ENCODE data around the gene PSRC1.

PSRC1 gene

DNA sequence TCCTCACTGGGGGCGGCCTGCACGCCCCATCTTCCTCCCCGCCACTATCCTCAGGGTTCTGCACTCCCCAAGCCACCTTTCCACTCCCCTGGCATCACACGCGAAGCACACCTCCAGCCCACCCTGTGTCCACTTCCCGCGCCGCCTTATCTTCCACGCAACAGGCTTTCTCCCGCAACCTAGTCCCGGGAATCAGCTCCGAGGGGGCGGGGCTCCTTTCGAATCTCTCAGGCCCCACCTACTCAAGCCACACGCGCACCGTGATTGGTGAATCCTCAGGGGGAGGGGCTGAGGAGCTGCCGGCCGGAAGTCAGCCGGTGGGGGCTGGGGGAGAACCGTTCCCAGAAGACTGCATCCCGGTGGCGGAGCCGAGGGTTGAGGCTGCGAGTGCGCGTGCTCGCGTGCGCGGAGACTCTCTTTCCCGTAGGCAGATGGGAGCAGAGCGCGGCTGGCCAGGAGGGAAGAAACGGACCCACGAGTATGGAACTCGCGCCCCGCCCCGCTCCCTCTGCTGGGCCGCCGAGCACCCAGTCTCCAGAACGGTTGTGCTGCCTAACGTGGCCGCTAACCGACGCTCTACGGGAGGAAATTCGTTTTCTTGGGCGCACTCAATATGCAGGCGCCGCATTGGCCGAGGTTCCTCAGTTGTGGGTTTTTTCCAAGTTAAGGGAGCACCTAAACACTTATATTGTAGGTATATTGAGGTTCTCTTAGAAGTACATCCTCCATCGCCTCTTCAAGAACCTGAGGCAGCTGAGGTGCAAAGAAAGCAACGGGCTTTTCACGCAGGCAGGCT lies at the start of gene PSRC1:
Gene PSRC1 (minus strand): TSS at position 194 of the 796 bp plus-strand sequence.
- DNase-seq, result peak; percentile 95

DNA sequence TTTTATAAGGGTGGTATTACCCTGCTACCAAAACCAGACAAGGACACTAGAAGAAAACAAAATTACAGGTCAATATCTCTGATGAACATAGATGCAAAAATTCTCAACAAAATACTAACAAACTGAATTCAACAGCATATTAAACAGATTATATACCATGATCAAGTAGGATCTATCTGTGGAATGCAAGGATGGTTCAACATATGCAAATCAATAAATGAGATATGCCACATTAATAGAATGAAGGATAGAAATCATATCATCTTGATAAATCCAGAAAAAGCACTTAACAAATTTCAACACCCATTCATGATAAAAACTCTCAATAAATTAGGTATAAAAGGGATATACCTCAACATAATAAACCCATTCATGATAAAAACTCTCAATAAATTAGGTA lies 48.2 kb upstream of the PSRC1 start:
- DNase-seq, result no peak

DNA sequence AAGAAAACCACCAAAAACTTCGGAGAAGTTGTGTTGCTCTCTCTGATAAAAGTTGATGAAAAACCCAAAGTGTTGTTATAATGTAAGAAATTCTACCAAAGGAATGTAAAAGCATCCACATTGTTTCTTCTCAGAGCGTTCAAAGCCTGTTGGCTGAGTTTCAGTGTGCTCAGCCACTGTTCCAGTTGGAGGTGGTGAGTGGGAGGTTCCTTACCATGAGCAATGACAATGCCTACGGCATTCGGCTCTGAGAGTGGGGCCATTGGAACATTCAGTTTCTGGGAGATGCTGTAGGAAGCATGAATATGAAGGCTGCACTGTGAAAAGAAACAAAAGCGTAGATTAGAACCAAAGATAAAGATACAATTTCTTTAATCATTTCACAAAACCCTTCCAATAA lies 44.3 kb upstream of the PSRC1 start:
- no peak for DNase-seq

DNA sequence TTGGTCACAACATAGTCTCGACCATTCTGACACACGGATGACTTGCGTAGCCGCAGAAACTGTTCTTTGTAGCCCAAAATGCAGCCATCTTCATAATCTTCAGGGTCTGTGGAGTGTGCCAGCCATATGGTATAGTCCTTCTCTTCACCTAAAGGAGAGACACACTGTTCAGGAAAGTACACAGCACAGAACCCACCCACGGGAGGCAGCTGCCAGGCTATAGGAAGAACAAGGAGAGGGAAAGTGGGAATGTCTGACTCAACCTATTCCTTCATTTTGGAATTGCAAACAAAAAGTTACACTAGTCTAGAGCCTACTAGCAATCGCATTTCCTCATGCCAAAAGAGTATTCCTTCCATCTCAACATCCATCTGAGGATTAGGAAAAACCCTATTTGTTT lies 40.0 kb upstream of the PSRC1 start:
- DNase-seq, result no peak

DNA sequence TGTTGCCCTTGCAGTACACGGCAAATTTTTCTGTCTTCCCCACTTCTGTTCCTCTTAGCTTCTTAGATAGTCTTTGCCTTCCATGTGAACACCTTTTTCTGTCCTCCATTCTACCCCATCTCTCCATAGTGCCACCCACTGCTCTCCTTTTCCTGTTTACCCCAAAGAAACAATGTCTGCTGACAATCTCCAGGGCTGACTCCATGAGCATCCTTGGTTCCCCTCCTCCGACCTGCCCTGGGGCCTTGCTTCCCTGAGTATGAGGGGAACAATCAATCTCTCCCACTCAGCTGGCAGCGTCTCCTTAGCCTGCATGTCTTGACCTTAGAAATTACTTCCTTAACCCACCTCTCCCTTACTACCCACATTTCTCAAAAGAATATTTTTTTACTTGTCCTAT lies 36.2 kb upstream of the PSRC1 start:
- DNase-seq, result no peak

DNA sequence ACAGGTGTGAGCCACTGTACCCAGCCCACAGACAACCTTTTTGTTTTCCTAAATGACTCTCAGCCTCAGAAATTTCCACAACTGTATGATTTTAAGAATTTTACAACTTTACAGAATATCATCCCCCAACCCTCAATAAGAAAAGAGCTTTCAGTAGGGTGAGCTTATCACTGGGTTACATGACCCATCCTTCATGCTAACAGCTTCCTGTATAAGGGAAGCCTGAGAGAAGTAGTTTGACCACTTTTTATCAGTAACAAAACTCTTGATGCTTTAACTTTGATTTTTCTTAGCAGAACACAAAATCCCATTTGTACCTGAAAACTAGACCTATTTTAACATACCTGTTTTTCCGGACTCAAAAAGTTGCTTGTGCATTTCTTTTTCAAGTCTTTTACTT lies 33.6 kb upstream of the PSRC1 start:
- no peak for DNase-seq

DNA sequence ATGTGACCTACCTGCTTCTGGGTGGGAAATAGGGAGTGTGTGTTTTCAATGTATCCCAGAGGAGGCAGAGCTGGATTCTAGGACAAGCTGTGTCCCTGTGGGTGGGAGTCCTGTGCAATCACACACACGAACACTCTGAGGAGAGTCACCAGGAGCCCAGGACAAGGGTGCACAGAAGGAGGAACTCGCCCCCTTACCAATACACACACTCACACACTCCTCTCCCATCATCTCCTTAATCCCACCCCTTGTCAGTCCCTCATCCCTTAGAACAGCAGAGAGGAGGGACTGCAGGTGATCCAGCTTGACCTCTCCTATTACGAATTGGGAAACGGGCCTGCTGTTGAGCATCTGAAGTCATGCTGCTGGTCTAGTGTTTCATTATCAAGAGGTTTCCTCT lies 32.3 kb upstream of the PSRC1 start:
- no peak for DNase-seq

DNA sequence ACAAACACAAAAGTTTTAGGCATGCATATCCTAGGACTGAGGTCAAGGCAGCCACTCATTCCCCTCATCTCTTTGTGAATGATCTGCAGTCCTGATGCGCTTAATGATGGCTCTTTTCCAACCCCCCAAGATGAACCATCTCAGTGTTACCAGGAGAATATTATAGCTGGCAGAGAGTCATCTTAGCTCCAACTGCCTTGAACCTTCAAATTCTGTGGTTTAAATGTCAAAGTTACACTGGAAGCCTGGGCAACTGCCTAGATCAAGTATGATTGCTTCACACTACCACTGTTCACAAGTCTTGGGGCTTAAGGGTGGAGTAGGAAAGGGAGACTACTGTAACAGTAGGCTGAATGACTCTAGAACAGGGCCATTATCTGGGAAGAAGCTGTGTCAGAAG lies 31.9 kb upstream of the PSRC1 start:
- DNase-seq, result no peak

DNA sequence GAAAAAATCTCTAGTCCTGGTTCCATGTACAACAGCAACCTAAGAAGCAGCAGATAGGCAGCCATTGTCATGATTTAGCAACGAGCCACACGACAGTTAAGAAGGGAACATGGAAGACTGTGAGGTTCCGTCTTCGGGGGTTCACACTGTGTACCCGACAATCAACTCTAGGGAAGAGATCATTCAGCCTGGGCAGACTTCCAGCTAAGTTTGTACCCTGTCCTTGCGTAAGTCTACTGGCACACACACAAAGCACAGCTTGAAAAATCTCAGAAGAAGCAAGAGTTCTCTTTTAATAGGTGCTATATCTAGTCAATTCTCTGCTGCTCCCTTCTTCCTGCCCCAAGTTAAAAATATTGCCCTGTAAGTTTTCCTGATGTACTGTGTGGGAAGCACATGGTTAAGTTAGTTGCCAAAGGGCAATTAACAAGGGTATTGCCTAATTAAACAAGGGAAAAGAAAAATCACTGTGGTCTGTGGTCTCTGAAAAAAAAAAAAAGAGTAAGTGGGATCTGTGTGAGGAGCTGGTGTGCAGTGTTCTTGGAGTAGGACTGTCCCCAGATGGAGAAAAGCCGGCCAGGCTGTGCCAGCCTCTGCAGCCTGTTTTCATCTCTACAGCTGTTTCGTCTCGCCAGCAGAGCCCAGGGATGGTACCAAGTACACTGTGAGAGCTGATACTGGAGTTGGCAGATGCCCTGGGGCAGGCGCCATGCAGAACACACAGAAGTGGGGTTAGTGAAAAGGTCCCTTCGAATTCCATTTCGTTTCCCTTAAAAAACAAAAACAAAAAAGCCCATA lies 30.2 kb upstream of the PSRC1 start:
- no peak for DNase-seq

DNA sequence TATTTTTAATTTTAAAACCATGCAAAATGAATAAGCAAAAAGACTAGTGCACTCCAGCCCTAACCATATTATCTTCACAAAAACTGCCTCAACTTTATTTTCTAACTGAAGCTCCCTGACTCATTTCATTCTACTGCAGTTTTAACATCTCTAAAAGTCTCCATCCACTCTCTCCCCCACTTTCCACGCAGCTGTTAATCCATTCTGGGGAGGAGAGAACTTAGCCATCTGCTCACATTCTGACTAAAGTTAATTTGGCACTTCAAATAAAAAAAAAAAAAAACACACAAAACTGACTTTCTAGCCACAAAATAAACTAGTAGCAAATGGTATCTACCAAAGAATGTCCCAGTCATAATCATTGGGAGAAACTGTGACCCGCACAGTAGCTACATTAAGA lies 29.3 kb upstream of the PSRC1 start:
- no peak for DNase-seq

DNA sequence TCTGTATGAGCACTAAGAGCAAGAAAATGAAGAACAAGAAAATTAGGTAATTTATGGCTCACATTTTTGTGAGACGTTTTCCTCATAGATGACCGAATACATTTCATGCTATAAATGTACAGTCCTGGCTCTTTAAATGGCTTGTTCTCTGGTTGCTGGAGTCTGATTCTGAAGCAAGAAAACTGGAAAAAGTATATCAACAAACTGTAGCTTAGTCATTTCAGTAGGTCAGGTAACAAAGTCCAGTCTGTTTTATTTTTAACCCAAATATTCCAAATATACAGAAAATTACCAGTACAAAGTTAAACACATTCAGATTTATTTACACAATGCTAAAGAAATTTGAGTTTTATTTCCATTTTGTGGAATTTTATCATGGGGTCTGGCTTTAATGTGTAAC lies 26.4 kb upstream of the PSRC1 start:
- no peak for DNase-seq

DNA sequence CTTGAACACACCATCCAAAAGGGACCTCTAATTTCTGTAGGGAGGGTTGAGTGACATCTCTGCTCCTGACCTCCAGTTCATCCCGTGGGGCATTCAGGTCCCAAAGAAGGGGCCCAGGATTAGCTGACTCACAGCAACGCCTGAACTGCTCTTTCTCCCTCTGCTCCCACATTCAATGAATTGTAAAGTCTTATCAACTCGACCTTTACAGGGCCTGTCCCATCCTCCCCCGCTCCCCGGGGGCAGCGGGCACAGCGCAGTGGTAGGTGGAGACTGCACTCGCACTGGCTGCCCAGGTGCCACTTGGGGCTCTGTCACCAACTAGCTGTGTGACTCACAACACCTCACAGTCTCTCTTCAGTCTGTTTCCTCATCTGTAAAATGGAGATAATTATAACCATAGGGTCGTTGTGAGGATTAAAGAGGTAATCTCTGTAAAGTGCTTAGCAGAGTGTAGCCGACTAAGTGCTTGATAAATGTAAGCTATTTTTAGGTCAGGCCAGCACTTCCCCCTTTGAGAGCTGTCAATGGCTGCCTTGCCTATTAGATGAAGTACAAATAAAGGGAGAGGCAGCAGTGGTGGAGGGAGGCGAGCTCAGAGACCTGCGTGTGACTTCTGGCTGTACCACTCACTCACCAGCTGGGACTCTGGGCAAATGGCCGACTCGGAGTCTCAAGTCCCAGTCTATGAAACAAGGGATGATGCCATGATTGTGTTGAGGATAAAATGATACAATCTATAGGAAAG lies 24.5 kb upstream of the PSRC1 start:
- peak; percentile 79 for DNase-seq

DNA sequence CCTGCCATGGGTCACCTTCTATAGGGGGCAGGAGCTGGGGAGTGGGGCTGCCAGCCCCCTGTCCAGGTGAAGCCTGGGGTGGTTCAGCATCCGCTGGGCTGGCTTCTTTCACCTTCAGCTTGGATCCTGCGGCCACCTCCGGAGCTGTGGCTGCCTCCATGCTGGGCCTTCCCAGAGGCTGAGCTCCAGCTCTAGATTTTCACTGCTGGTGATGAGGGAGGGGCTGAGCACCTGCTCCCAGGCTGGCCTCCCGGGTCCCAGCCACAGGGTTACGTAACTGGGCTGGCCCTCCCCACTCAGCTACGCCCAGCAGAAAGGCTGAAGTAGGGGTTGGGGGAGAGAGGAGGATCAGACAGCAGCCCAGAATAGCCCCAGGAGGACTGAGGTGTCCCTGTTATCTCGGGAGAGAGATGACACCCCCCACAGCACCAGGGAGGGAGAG lies 23.9 kb upstream of the PSRC1 start, which contains the start of gene MYBPHL:
Gene MYBPHL (minus strand): TSS at position 180 of the 442 bp plus-strand sequence. CDS start 20 bp downstream, at position 160.
- DNase-seq, result peak; percentile 79

DNA sequence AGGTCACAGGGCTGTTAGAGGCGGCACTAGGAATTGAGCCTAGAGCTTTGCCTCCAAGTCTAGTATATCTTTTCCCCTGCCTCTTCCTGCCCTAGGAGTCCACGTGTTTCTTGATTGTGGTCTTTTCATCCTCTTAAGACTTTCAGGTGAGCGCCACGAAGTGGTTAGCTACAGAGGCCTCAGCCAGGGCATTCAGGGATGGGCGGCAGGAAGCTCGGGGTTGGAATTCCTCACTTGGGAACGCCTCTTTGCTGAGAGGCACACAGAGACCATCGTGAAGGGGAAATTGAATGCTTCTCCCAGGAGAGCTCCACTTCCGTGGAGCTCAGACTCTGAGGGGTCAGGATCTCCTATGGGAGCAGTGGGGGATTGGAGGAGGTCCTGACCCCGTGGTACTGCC lies 23.0 kb upstream of the PSRC1 start:
- peak; percentile 9 for DNase-seq

DNA sequence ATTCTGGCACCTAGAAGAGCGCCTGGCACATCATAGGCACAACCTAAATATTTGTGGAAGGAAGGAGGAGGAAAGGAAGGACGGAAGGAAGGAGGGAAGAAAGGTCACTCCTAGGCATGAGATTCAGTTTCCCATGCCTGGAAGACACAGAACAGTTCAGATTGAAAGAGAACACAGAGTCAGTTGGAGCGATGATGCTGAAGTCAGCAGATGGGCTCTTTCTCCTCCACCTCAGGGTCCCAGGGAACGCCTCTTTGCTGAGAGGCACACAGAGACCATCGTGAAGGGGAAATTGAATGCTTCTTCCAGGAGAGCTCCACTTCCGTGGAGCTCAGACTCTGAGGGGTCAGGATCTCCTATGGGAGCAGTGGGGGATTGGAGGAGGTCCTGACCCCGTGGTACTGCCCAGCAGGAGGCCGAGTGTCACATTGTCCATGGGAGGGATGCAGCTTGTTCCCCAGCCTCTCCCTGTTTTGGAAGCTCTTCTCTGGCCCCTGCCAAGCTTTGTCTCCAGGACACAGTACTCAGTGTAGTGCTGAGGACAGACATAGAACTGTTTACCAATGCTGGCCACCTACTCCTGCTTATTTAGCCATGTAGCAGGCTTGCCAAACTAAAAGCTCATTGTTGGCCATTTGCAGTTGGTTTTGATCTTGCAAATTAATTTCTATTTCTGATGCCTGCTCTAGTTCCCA lies 21.4 kb upstream of the PSRC1 start:
- DNase-seq, result no peak

DNA sequence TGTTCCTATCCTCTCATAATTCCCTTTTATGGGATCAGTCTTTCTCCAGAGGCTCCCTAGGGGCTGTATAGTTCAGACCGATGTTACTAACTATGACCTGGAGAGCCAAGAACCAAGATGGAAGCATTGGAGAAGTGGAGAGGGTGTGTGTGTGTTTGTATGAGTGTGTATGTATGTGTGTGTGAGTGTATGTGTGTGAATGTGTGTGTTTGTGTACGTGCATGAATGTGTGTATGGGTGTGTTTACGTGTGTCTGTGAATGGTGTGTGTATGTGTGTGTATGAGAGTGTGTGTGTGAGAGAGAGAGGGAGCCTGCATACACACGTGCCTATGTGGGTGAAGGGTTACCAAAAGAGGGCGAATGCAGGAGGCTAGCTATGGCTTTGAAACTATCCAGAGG lies 18.9 kb upstream of the PSRC1 start:
- DNase-seq, result no peak

DNA sequence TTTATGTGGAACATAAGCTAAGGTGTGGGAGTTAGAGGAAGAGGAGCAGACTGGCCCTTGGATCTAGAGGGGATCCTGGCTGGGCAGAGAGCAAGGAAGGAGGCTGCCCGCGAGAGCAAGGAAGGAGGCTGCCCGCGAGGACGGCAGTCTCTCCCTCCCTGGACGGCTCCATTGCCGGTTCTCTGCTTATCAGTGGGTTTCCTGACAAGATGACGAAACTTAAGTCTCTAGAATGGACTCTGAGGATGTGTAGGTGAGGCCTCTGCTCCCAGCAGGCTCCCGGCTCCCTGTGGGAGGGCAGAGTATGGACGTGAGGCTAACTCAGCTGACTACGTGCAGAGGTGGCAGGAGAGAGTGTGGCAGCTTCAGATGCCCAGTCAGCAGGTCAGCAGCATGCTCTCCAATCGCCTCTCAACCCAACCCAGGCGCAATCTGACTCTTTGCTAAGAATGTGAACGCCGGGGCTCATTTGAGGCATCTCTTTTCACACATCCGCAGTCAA lies 17.8 kb upstream of the PSRC1 start:
- DNase-seq, result no peak

DNA sequence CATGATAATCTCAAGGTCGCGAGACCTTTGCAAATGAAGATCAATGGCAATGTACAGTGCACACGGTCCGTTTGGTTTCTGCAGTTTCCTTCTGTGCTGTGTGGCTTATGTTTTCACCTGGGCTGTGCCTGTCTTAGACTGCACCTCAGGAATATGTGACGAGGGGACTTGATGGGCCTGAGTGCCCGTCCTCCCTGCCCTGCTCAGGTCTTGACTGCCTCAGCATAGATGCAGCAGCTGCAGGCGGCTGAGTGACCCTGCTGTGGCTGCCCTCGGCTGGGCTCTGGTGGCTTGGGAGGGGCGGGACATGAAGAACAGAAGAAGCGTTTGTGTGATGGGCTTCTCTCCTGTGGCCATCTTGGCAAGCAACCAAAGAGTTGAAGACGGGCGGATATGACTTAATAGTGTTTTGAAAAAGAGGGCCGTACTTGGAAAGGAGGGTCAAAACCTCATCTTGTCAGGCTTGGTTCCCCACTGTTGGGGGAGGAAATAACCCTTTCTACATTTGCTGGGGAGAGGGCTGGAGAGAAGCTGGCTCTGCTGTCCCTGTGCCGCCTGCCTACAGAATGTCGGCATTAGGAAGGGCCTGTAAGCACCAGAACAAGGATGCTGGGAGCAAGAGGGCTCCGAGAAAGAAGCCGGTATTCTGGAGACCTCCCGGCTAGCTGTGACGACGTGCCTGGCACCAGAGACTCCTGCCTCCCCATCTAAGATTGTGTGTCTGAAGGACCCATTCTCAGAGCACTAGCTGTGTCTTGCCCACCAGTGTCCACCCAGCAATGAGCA lies 16.8 kb upstream of the PSRC1 start:
- DNase-seq, result no peak

DNA sequence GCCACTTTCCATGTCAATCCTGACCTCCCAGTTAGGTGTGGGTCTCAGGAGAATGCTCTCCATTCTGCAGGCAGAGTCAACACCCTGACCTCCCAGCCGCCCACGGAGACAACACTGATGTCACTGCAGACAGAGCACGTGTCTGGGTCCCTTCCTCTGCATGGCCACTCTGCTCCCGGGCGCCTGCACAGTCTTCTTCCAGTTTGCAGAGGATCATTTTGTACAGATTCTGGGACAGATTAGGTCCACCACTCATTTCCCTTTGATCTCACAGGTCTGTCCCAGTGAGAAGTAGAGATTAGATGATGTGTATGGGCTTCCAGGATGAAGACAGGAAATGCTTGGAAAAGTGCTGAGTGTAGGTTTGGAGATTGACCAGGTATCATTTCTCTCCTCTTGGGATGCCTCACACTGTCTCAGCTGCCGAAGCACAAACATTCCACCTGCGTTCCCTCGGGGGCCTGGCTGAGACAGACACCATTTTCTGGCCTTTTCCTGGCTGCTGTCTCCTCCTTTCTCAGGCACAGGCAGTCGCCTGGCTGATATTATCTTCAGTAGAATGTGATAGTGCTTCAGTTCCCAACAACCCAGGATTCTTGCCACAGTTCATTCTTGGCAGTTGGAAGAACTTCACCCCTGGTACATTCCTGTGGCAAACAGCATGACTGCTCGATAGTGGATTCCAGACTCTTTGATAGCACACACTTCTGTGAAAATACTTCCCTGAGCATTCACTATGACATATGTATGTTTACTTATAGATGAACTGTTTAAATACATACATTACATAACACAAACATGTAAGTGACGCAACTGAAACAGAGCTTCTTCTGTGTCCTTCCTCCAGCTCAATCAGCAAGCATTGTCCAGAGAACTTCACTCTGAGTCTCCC lies 16.0 kb upstream of the PSRC1 start:
- DNase-seq, result no peak

DNA sequence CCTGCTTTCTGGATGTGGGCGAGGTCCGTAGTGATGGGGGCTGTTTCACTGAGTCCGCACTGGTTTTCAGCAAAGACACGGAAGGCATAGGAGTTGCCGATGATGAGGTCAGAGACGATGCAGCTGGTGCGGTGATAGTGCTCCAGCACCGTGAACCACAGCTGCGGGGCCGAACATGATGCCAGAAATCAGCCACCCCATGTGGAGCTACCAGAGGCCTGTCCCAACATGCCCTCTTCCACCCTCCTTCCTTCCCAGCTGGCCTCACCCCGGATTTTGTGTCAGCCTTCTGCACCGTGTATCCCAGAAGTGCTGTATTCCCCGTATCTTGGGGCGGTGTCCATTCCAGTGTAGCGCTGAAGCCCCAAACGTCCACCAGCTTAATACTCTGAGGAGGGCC lies 13.8 kb upstream of the PSRC1 start:
- DNase-seq, result no peak
